Measurements from ENCODE around the gene ASIC3.
"Not testable (repeated sequence)": the region's sequence is repeated elsewhere in the genome, so short reads cannot be mapped to it uniquely, and the experiment has no call there.

- TF ChIP-seq EZH2phosphoT487 (IDR thresholded peaks at IDR 0.05; ENCODE audit: insufficient read depth, low read depth); EZH2 (IDR thresholded peaks at IDR 0.05; ENCODE audit: insufficient read depth, poor library complexity, severe bottlenecking): not testable (repeated sequence)
Observed at GRCh38 chr7:151026771-151027727, 21.3 kb upstream of the ASIC3 start.

All from GM23248 (cell line).